HUES48 (cell line): Measurements from ENCODE around the gene PEX10.

ENCODE experiments used
- H3K27ac ChIP-seq: one replicate; pipeline ENCODE4 v1.7.0; 2013; ENCODE audit warnings: low read depth, low read length, inconsistent platforms
- H3K27me3 ChIP-seq: 2 replicates; pipeline ENCODE4 v1.6.1; 2013; ENCODE audit warnings: mild to moderate bottlenecking, low read length; ENCODE audit not compliant: control insufficient read depth, insufficient read depth
- H3K36me3 ChIP-seq: 2 replicates; pipeline ENCODE4 v1.6.1; 2013; ENCODE audit warnings: low read length; ENCODE audit not compliant: control insufficient read depth, insufficient read depth
- H3K4me1 ChIP-seq: 2 replicates; pipeline ENCODE4 v1.6.1; 2013; ENCODE audit warnings: mild to moderate bottlenecking, low read length; ENCODE audit not compliant: control insufficient read depth, insufficient read depth
- H3K4me3 ChIP-seq: 2 replicates; pipeline ENCODE4 v1.5.1; 2013; ENCODE audit warnings: mild to moderate bottlenecking, low read depth, low read length
- H3K9ac ChIP-seq: 2 replicates; pipeline ENCODE4 v1.6.1; 2013; ENCODE audit warnings: mild to moderate bottlenecking, low read depth, low read length, moderate library complexity
- H3K9me3 ChIP-seq: 2 replicates; pipeline ENCODE4 v1.6.1; 2013; ENCODE audit warnings: low read length; ENCODE audit not compliant: control insufficient read depth, insufficient read depth

PEX10 gene

DNA sequence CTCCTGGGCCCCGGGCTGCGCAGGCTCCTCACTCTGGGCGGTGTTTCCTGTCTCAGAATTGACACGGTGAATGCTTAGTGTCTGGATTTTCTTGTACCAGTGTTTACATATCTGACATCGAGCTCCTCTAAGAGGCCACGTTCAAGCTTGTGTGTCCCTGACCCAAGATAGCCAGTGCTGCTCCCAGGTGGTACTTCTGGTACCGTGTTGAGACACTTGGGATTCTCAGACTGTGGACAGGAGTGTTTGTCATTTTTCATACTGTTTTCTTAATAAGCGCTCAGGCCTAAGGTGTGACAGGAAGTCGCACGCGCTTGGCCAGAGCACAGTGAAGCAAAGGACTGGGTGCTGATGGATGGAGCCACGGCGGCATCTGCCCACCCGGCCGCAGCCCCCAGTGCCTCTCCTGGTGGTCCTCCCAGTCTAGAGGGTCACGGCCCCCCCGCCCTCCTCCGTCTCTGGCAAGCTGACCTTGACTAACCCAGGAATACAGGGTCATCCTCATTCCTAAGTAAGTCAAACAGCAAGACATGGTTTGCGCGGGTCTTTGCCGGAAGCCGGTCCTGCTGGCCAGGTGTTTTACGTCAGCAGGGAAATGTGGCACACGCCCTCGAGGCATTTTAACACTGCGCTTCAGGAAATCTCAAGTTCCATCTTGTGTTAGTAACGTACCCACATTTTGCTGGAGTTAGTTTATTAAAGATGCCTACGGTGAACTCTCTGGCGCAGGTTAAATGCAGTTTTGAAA, 8.0 kb downstream of the PEX10 start:
- no peak overlapping the region for H3K9ac ChIP-seq
- H3K4me1 ChIP-seq: no peaks in the 10 kb centered on the region
- H3K4me3 ChIP-seq: no peak overlapping the region
- no peaks in the 10 kb centered on the region for H3K27me3 ChIP-seq
- no peaks in the 10 kb centered on the region for H3K9me3 ChIP-seq
- H3K36me3 ChIP-seq: peaks cover 91% of the 10 kb centered on the region
- H3K27ac ChIP-seq: no peak overlapping the region

DNA sequence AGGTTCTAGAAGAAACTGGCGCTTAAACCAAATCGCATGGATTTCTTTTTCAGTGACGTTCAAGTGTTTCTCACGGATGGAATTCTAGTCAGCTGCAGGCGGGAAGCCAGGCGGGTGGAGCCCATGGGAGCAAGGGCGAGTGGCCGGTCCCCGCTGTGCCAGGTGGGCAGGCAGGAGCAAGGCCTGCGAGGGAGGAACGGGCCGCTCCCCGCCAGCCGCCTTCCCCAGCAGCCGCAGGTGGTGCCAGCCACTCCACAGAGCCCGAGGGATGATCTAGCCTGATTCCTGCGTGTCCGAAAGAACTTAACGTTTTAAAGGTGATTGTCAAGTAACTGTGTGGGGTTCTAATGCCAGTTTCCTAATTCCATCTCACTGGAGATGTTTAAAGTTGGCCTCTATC, 9.1 kb downstream of the PEX10 start:
- Histone ChIP-seq H3K4me1 (no peaks in the 10 kb centered on the region), H3K9me3 (no peaks in the 10 kb centered on the region), H3K9ac (no peak overlapping the region), H3K4me3 (no peak overlapping the region), H3K36me3 (peaks cover 90% of the 10 kb centered on the region), H3K27me3 (no peaks in the 10 kb centered on the region), H3K27ac (no peak overlapping the region)

DNA sequence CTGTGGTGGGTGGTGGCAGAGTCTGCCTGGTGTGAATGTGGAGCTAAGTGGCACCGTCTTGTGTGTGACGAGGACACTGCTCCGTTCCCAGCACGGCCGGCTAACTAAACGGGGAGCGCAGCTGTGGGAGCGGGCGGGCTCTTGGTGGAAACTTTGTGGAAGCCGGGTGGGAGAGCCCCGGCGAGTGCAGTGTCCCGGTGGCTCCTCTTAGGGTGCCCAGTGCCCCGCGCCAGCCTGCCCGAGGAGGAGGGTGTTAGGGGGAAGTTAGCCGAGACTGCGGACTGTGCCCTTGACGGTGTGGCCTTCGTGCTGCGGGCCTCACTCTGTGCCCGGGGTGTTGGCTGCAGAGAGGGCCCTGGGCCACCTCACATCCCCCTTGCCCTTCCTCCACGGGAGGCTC, 9.9 kb downstream of the PEX10 start:
- Histone ChIP-seq H3K4me1 (no peaks in the 10 kb centered on the region), H3K27me3 (no peaks in the 10 kb centered on the region), H3K9ac (no peak overlapping the region), H3K9me3 (no peaks in the 10 kb centered on the region), H3K36me3 (peaks cover 93% of the 10 kb centered on the region), H3K4me3 (no peak overlapping the region), H3K27ac (no peak overlapping the region)

DNA sequence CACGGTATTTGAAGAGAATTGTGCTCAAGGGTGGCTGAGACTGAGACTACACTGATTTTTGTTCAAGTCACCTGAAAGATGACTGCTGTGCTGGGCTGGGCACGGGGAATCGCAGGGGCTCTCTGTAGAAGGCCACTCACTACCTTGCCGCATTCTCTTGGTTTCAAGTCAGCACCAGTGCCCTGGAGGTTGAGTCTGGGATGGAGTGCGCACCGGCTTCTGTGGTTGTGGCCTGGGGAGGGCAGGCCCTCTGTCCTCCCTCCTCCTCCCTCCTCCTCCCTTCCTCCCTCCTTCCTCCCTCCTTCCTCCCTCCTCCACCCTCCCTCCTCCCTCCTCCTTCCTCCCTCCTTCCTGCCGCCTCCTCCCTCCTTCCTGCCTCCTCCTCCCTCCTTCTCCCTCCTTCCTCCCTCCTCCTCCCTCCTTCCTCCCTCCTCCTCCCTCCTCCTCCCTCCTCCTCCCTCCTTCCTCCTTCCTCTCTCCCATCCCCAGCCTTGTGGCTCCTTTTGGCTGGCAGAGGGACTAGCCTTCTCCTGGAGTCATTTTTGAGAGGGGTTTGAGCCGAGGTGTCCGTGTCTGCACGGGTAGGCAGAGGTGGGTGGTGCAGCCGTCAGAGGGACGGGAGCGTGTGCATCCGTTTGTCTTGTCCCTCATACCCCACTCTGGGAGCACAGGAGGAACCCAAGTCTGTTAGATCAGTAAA, 11.3 kb downstream of the PEX10 start:
- peaks cover 93% of the 10 kb centered on the region for H3K36me3 ChIP-seq
- no peaks in the 10 kb centered on the region for H3K27me3 ChIP-seq
- H3K27ac ChIP-seq: no peak overlapping the region
- no peaks in the 10 kb centered on the region for H3K4me1 ChIP-seq
- H3K9me3 ChIP-seq: no peaks in the 10 kb centered on the region
- H3K4me3 ChIP-seq: no peak overlapping the region
- H3K9ac ChIP-seq: no peak overlapping the region

DNA sequence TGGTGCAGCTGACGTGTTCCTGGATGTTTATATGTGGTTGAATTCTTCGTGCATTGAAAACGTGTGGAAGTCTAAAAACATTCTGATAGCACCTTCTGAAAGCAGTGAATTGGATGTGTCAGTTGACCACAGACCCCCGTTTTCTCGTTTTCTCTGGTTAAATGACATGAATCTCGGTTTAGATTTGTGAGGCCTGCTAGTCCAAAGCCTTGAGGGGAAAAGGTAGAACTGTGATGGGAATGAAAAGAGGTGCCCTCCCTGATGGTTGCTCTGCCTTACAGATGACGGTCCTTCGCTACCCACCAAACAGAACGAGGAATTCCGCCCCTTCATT, 11.8 kb downstream of the PEX10 start:
- H3K27me3 ChIP-seq: no peaks in the 10 kb centered on the region
- H3K36me3 ChIP-seq: peaks cover 95% of the 10 kb centered on the region
- H3K27ac ChIP-seq: no peak overlapping the region
- no peaks in the 10 kb centered on the region for H3K4me1 ChIP-seq
- no peak overlapping the region for H3K4me3 ChIP-seq
- no peak overlapping the region for H3K9ac ChIP-seq
- H3K9me3 ChIP-seq: no peaks in the 10 kb centered on the region

DNA sequence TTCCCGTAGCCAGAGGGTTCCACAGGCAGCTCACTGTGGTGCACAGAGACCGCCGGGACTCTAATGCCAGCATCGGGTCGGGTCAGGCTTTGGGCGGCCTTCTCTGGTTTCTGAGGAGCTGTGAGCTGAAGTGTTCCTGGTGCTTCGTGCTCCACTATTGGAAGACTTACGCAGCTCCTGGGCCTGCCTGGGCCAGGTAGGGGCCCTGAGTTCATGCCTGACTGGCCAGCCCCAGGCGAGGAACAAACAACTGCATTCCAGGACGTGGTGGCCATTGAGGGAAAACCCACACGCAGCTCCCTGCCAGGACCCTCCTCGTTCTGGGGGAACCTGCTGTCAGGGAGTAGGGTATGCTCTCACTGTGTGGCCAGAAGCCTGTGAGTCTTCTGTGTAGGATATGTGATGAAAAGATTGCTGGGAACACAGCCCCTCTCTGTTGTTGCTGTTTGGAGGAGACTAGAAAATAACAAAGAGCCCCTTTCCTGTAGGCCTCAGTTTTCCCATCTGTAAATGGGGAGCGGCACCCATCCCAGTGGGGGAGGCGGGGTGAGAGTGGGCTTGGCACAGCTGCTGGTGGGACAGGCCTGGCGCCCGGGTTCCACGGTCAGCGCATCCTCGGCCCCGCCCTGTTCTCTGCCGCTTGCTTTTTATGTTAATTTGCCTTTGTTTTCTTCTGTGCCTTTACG, 12.3 kb downstream of the PEX10 start:
- Histone ChIP-seq H3K9ac (no peak overlapping the region), H3K9me3 (no peaks in the 10 kb centered on the region), H3K36me3 (peaks cover 95% of the 10 kb centered on the region), H3K4me1 (no peaks in the 10 kb centered on the region), H3K27me3 (no peaks in the 10 kb centered on the region), H3K27ac (no peak overlapping the region), H3K4me3 (no peak overlapping the region)

DNA sequence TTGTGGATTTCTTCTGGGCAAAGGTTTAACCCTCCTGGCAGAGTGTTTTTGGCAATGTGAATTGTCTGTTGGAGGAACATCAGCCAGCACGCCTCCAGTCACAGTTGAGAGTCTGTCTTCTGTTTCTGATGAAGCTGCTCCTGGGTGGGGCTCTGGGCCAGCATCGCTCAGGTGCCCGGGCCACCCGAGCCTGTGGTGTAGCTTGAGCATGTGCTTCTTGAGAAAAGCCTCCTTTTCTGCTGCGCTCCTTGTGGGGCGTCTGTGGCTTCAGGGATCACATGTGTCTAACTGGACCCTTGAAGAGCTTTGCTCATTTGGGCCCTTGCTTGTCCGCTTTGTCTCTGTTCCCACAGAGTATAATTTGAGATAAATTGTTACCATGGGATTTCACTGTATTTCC, 13.5 kb downstream of the PEX10 start:
- no peaks in the 10 kb centered on the region for H3K4me1 ChIP-seq

DNA sequence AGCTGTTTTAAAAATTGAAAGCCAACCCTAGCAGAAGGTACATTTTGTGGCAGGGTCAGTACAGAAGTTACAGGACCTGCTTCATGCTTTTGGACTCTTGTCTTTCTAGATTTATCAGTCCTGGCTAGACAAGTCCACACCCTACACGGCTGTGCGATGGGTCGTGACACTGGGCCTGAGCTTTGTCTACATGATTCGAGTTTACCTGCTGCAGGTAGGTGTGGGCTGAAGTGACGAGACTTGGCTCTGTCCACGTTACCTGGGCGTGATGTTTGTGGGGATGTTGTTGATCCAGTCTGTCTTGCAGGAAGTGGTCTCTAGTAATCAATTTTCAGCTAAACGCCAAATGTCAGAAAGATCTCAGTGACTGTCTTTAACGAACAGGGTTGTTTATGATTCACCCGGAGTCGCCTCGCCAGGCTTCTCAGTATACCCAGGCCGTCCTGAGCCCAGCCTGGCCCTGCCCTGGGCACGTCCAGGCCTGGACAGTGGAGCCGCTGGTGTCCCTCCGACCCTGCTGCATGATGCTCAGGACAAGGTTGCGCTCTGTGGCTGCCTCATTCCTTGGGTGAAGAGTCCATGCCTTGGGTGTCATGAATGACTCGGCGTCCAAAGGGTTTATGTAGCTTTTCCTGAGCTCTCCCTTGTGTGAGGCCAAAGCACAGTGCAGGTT, 15.2 kb downstream of the PEX10 start:
- Histone ChIP-seq H3K27ac (no peak overlapping the region), H3K4me1 (no peaks in the 10 kb centered on the region), H3K9me3 (no peaks in the 10 kb centered on the region), H3K36me3 (peaks cover 84% of the 10 kb centered on the region), H3K4me3 (no peak overlapping the region), H3K27me3 (no peaks in the 10 kb centered on the region), H3K9ac (no peak overlapping the region)

More for the DNA sequence above, 13.5 kb downstream of the PEX10 start:
- Histone ChIP-seq H3K27ac (no peak overlapping the region), H3K36me3 (peaks cover 91% of the 10 kb centered on the region), H3K9me3 (no peaks in the 10 kb centered on the region), H3K4me3 (no peak overlapping the region), H3K27me3 (no peaks in the 10 kb centered on the region), H3K9ac (no peak overlapping the region)

DNA sequence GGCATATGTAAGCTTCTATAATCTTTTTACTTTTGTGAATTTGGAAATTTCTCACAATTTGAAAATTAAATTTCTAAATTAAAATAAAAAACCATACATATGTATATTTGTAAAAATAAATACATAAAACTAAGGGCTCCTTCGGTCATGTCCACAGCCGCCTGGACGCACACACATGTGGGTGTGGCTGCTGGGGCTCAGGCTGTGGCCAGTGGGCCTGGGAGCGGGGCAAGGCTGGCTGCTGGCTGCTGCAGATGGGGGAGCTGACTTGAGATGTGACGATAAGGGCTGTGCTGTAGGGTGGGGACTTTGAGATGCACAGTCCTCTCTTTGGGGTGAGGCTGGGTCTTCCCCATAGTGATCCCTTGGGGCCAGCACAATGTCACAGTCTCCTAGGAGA, 15.9 kb downstream of the PEX10 start:
- no peak overlapping the region for H3K4me3 ChIP-seq
- H3K27ac ChIP-seq: no peak overlapping the region
- peaks cover 77% of the 10 kb centered on the region for H3K36me3 ChIP-seq
- H3K4me1 ChIP-seq: no peaks in the 10 kb centered on the region
- no peaks in the 10 kb centered on the region for H3K27me3 ChIP-seq
- H3K9ac ChIP-seq: no peak overlapping the region
- no peaks in the 10 kb centered on the region for H3K9me3 ChIP-seq

DNA sequence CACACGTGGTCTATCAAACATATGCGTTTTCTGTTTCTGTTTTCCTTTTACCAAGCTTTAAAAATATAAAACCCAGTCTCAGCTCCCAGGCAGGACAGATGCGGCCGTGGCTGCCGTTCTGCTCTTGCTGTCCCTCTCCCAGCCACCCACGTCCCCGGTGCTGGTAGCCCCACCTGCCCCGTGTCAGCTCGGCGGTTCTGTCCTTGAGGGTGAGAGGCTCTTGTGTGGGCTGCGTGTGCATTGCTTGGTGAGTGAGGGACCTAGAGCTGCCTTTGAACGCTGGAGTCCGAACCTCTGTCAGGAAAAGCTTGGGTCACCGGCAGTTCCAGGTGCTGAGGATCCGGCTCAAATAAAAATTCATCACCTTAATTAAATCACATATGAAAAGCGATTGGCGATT, 16.3 kb downstream of the PEX10 start:
- H3K4me1 ChIP-seq: no peaks in the 10 kb centered on the region
- H3K9ac ChIP-seq: no peak overlapping the region
- H3K4me3 ChIP-seq: no peak overlapping the region
- H3K27ac ChIP-seq: no peak overlapping the region
- H3K36me3 ChIP-seq: peaks cover 76% of the 10 kb centered on the region
- no peaks in the 10 kb centered on the region for H3K9me3 ChIP-seq
- H3K27me3 ChIP-seq: no peaks in the 10 kb centered on the region

DNA sequence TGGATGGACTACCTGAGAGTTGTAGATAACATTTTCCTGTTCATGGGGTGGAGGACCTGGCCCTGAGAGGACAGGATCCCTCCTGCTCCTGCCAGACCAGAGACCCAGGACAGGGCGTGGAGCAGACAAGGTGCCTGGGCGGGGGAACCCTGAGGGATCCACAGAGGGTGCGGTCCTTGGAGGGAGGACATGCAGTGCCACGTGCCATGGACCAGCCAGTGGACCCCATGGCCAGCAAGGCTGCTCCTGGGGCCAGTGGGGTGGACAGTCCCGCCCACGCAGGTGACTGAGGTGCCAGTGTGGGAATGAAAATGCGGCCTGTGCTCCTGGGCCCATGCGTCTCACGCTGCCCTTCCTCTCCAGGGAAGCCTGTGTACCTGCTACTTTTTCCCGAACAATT, 17.1 kb downstream of the PEX10 start:
- no peaks in the 10 kb centered on the region for H3K4me1 ChIP-seq
- H3K27ac ChIP-seq: no peak overlapping the region
- H3K9ac ChIP-seq: no peak overlapping the region
- H3K9me3 ChIP-seq: no peaks in the 10 kb centered on the region
- H3K36me3 ChIP-seq: peaks cover 69% of the 10 kb centered on the region
- no peaks in the 10 kb centered on the region for H3K27me3 ChIP-seq
- H3K4me3 ChIP-seq: no peak overlapping the region
